GM18499 (cell line): ENCODE results near the gene DNAJA3.

Experiments used
- ATAC-seq: cut with Tn5 transposase; IDR thresholded peaks from one replicate; pipeline ENCODE4 v1.9.1; 2021; ENCODE audit warnings: moderate number of reproducible peaks; ENCODE audit not compliant: insufficient read depth, unreplicated experiment

Gene DNAJA3

GRCh38 chr16:4428500-4428899 is 2.8 kb downstream of the DNAJA3 start:
- no peak for ATAC-seq

GRCh38 chr16:4431023-4431422 is 5.4 kb downstream of the DNAJA3 start:
- ATAC-seq: no peak

- ATAC-seq: no peak
Observed at GRCh38 chr16:4433228-4433627, 7.6 kb downstream of the DNAJA3 start.

GRCh38 chr16:4433914-4434787 is 8.5 kb downstream of the DNAJA3 start:
- ATAC-seq: no peak

GRCh38 chr16:4435337-4436067 is 9.8 kb downstream of the DNAJA3 start:
- no peak for ATAC-seq

- no peak for ATAC-seq
Observed at GRCh38 chr16:4437366-4437765, 11.7 kb downstream of the DNAJA3 start.

- ATAC-seq: no peak
Observed at GRCh38 chr16:4442371-4442770, 16.7 kb downstream of the DNAJA3 start.

GRCh38 chr16:4443271-4443670 is 17.6 kb downstream of the DNAJA3 start:
- ATAC-seq: no peak

- ATAC-seq: no peak
Observed at GRCh38 chr16:4443986-4444385, 18.3 kb downstream of the DNAJA3 start.

- ATAC-seq: no peak
Observed at GRCh38 chr16:4450430-4450829, 24.8 kb downstream of the DNAJA3 start.

- ATAC-seq: no peak
Observed at GRCh38 chr16:4450931-4451519, 25.4 kb downstream of the DNAJA3 start.

GRCh38 chr16:4452674-4453073 is 27.0 kb downstream of the DNAJA3 start:
- no peak for ATAC-seq

GRCh38 chr16:4454623-4455022 is 29.0 kb downstream of the DNAJA3 start:
- ATAC-seq: no peak

GRCh38 chr16:4455081-4455480 is 29.4 kb downstream of the DNAJA3 start:
- ATAC-seq: no peak

GRCh38 chr16:4455951-4456350 is 30.3 kb downstream of the DNAJA3 start:
- no peak for ATAC-seq

- ATAC-seq: no peak
Observed at GRCh38 chr16:4460936-4461249, 35.2 kb downstream of the DNAJA3 start.

GRCh38 chr16:4461250-4462085 is 35.8 kb downstream of the DNAJA3 start:
- no peak for ATAC-seq

GRCh38 chr16:4463522-4464163 is 38.0 kb downstream of the DNAJA3 start:
- no peak for ATAC-seq

GRCh38 chr16:4465977-4466779 is 40.5 kb downstream of the DNAJA3 start:
- ATAC-seq: no peak
